Loucy (cell line): ENCODE data around the gene SLC26A2.

Source experiments
- H2AFZ ChIP-seq: fragments of 200-600 bp; sonication (generic); 2 replicates; pipeline ENCODE4 v1.6.0; 2016; ENCODE audit warnings: antibody characterized with exemption, mild to moderate bottlenecking, low read length, moderate library complexity
- H3F3A ChIP-seq: fragments of 200-600 bp; 2 replicates; pipeline ENCODE4 v1.6.0; 2016; ENCODE audit warnings: antibody characterized with exemption, low read depth, mild to moderate bottlenecking
- H3K27me3 ChIP-seq: fragments of 200-600 bp; sonication (generic); 2 replicates; pipeline ENCODE4 v1.6.1; 2014; ENCODE audit warnings: low read length, mild to moderate bottlenecking; ENCODE audit not compliant: insufficient read depth, poor library complexity, severe bottlenecking
- H3K36me3 ChIP-seq: fragments of 200-600 bp; sonication (generic); 2 replicates; pipeline ENCODE4 v1.6.1; 2016; ENCODE audit warnings: low read length; ENCODE audit not compliant: insufficient read depth
- H3K4me1 ChIP-seq: fragments of 200-600 bp; sonication (generic); 2 replicates; pipeline ENCODE4 v1.5.1; 2014; ENCODE audit warnings: low read length, mild to moderate bottlenecking; ENCODE audit not compliant: insufficient read depth, poor library complexity, severe bottlenecking
- H3K4me2 ChIP-seq: fragments of 200-600 bp; sonication (generic); 2 replicates; pipeline ENCODE4 v1.6.0; 2014; ENCODE audit warnings: antibody characterized with exemption, low read length, low read depth, mild to moderate bottlenecking; ENCODE audit not compliant: poor library complexity, severe bottlenecking
- H3K4me3 ChIP-seq: fragments of 200-600 bp; sonication (generic); 2 replicates; pipeline ENCODE4 v1.5.1; 2014; ENCODE audit warnings: low read length, mild to moderate bottlenecking, mixed read lengths; ENCODE audit not compliant: poor library complexity, severe bottlenecking
- H3K79me2 ChIP-seq: fragments of 200-600 bp; sonication (generic); 2 replicates; pipeline ENCODE4 v1.6.1; 2014; ENCODE audit warnings: low read length; ENCODE audit not compliant: insufficient read depth
- H3K9ac ChIP-seq: fragments of 200-600 bp; sonication (generic); 2 replicates; pipeline ENCODE4 v1.6.0; 2014; ENCODE audit warnings: mild to moderate bottlenecking, low read depth, low read length, moderate library complexity; ENCODE audit not compliant: poor library complexity, severe bottlenecking
- H3K9me2 ChIP-seq: fragments of 200-600 bp; sonication (generic); replicated peaks from 2 replicates; pipeline ENCODE4 v1.6.1; 2016; ENCODE audit warnings: low read depth, low read length, mixed read lengths
- H3K9me3 ChIP-seq: fragments of 200-600 bp; sonication (generic); 2 replicates; pipeline ENCODE4 v1.6.1; 2014; ENCODE audit warnings: mild to moderate bottlenecking, antibody characterized with exemption, low read length, low read depth; ENCODE audit not compliant: insufficient read depth
- H4K20me1 ChIP-seq: fragments of 200-600 bp; sonication (generic); 2 replicates; pipeline ENCODE4 v1.6.0; 2014; ENCODE audit warnings: antibody characterized with exemption, low read length, mild to moderate bottlenecking; ENCODE audit not compliant: insufficient read depth, poor library complexity, severe bottlenecking
- EZH2phosphoT487 ChIP-seq: fragments of 200-600 bp; IDR thresholded peaks from 2 replicates; pipeline ENCODE4 v1.6.1; 2018; ENCODE audit warnings: antibody characterized with exemption, mild to moderate bottlenecking, moderate library complexity, borderline replicate concordance
- TF ChIP-seq, protein P1 (sequence below): fragments of 200-600 bp; sonication (generic); conservative IDR thresholded peaks from 2 replicates; pipeline ENCODE4 v1.5.1; 2014; ENCODE audit warnings: mild to moderate bottlenecking, antibody characterized with exemption, low read length

SLC26A2 gene

GRCh38 chr5:150006318-150006717, 45.8 kb downstream of the SLC26A2 start:
- H3K9me2 ChIP-seq: no peaks in the 10 kb centered on the region
- TF ChIP-seq, protein P1, sequence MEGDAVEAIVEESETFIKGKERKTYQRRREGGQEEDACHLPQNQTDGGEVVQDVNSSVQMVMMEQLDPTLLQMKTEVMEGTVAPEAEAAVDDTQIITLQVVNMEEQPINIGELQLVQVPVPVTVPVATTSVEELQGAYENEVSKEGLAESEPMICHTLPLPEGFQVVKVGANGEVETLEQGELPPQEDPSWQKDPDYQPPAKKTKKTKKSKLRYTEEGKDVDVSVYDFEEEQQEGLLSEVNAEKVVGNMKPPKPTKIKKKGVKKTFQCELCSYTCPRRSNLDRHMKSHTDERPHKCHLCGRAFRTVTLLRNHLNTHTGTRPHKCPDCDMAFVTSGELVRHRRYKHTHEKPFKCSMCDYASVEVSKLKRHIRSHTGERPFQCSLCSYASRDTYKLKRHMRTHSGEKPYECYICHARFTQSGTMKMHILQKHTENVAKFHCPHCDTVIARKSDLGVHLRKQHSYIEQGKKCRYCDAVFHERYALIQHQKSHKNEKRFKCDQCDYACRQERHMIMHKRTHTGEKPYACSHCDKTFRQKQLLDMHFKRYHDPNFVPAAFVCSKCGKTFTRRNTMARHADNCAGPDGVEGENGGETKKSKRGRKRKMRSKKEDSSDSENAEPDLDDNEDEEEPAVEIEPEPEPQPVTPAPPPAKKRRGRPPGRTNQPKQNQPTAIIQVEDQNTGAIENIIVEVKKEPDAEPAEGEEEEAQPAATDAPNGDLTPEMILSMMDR: no peak
- no peak for TF ChIP-seq EZH2phosphoT487
- H4K20me1 ChIP-seq: peaks cover 48% of the 10 kb centered on the region
- no peak overlapping the region for H3K4me3 ChIP-seq
- H3K27me3 ChIP-seq: no peaks in the 10 kb centered on the region
- no peak overlapping the region for H2AFZ ChIP-seq
- H3K79me2 ChIP-seq: peaks cover 70% of the 10 kb centered on the region
- H3K9ac ChIP-seq: no peak overlapping the region
- H3K4me1 ChIP-seq: peaks cover 45% of the 10 kb centered on the region
- H3K9me3 ChIP-seq: no peaks in the 10 kb centered on the region
- peak overlapping the region; percentile 46 for H3K4me2 ChIP-seq
- H3K36me3 ChIP-seq: peaks cover 59% of the 10 kb centered on the region; the same call in 1 of the 2 replicates
- H3F3A ChIP-seq: no peaks in the 10 kb centered on the region

DNA sequence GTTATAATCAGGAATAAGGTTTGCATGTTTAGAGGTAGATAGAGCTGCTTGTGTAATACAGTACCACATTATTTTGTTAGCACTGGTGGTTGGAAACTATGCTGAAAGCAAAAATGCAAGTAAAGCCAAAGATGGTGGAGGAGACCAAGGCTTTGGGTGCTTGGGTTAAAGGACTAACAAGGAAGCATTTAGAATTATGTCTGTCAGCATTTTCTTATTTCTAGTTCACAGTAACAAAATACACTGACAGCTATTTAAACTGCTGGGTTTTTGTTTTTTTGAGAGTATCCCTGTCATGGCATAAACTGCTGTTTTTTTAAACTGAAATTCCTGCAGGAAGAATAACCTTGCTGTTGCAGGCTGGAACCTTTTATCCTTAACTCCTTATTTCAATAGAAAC, 46.5 kb downstream of the SLC26A2 start:
- H3K4me2 ChIP-seq: peak overlapping the region; percentile 46
- TF ChIP-seq EZH2phosphoT487: no peak
- TF ChIP-seq, protein P1: no peak
- H3K79me2 ChIP-seq: peaks cover 63% of the 10 kb centered on the region
- H3K9ac ChIP-seq: no peak overlapping the region
- peaks cover 42% of the 10 kb centered on the region for H3K4me1 ChIP-seq
- H4K20me1 ChIP-seq: peaks cover 44% of the 10 kb centered on the region
- peaks cover 62% of the 10 kb centered on the region; the same call in 1 of the 2 replicates for H3K36me3 ChIP-seq
- no peak overlapping the region for H2AFZ ChIP-seq
- H3K9me3 ChIP-seq: no peaks in the 10 kb centered on the region
- no peak overlapping the region for H3K4me3 ChIP-seq
- H3K9me2 ChIP-seq: no peaks in the 10 kb centered on the region
- H3K27me3 ChIP-seq: no peaks in the 10 kb centered on the region
- H3F3A ChIP-seq: no peaks in the 10 kb centered on the region

DNA sequence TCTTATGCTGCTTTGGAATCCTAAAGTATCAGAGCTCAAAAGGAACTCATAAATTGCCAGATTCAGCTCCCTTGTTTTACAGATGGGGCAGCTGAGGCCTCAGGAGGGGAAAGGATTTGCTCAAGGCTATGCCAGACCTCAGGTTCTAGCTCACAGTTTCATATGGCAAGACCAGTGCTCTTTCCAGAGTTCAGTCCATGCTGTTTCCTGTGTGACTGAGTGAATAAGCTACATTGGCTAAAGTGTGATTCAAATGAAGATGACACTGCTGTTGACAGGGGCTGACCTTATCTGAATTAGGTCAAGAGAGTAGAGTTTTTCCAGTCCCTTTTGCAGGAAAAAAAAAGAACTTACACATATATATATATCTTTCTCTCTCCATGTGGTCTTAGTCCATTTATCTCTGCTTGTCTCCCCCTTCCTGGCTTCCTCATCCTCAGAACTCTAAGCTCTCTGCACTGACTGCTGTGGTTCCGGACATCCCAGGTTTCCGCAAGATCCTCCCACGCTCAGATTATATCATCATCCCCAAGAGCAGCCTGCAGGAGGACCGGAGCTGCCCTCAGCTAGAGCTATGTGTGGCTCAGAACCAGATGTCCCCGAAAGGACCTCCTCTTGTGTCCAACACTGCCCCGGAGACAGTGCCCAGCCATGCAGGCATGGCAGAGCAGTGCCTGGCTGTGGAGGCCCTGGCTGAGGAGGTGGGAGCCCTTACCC, 49.3 kb downstream of the SLC26A2 start:
- Histone ChIP-seq H4K20me1 (peaks cover 21% of the 10 kb centered on the region), H3K27me3 (no peaks in the 10 kb centered on the region), H3K4me2 (no peak overlapping the region), H3K4me1 (peaks cover 22% of the 10 kb centered on the region), H3K9ac (no peak overlapping the region), H3K9me2 (no peaks in the 10 kb centered on the region), H3K9me3 (no peaks in the 10 kb centered on the region), H3F3A (no peaks in the 10 kb centered on the region), H3K4me3 (no peak overlapping the region), H3K36me3 (peaks cover 88% of the 10 kb centered on the region), H2AFZ (no peak overlapping the region), H3K79me2 (peaks cover 37% of the 10 kb centered on the region; the same call in 1 of the 2 replicates)
- no peak for TF ChIP-seq EZH2phosphoT487
- TF ChIP-seq, protein P1: no peak
